ENCODE measurements around the gene ISLR. TPM values are rescaled to one million over a fixed set of nuclear protein-coding genes. Genes with fewer than 3 reads are reported as not detected.

ISLR gene
- total and polyA plus RNA-seq, 2 of the 8 experiments (the other 6 are each of a cell fraction or from before 2014, with no cell fraction given) = 0.29 to 0.35 TPM

GRCh38 chr15:74207652-74208440 lies 34.3 kb downstream of the ISLR start:
- ChIA-PET CTCF (ENCODE audit: partially characterized antibody) (interaction anchor here (1.1 to 2.9 kb wide), 8 partner anchors 8 to 115 kb away, joined by 3 to 14 read pairs (median 5); partner anchors contain the start of gene ISLR2), POLR2A (ENCODE audit: partially characterized antibody) (interaction anchor here (0.5 to 2.1 kb wide), 6 partner anchors 14 to 84 kb away, joined by 3 to 6 read pairs (median 3); no protein-coding TSS in a partner anchor)
- WGBS, 2 experiments (ENCODE audit: extremely low coverage in 1 of 2, insufficient coverage in 1 of 2, insufficient read length in 1 of 2, insufficient replicate concordance in 2 of 2, low coverage in 1 of 2, low lambda C conversion rate in 2 of 2, missing lambda C conversion rate in 1 of 2) = 94% methylated on average over 15 of the region's 16 CpGs; no CpG with 5 or more reads in 1 of the 2 experiments

More at GRCh38 chr15:74207652-74208440, 34.3 kb downstream of the ISLR start:
- no peak overlapping the region for H3K27ac ChIP-seq (ENCODE audit: low read depth, low read length)
- H3K4me3 ChIP-seq (ENCODE audit: extremely low read depth in 1 of 4, insufficient read depth in 2 of 4, low read depth in 3 of 4, low read length in 4 of 4) = no peak overlapping the region
- no peaks in the 10 kb centered on the region for H3K9me3 ChIP-seq (ENCODE audit: insufficient read depth in 2 of 2, low read depth in 1 of 2, low read length in 1 of 2)
- DNase-seq (ENCODE audit: low read depth in 1 of 2, low spot score in 2 of 2) (no peak), FAIRE-seq (no peak)
- peak overlapping the region; percentile 98; the same call in 1 of the 2 replicates for H2BK12ac ChIP-seq (ENCODE audit: low read depth, low read length)
- no peak overlapping the region for H3K56ac ChIP-seq (replicated peaks; ENCODE audit: insufficient read length, low read depth, low read length)
- H4K5ac ChIP-seq (ENCODE audit: insufficient read length, low read depth, low read length) = no peak overlapping the region
- H3K23me2 ChIP-seq (ENCODE audit: low read depth, low read length) = peaks cover 4% of the 10 kb centered on the region; the same call in 1 of the 2 replicates
- H3K27me3 ChIP-seq (replicated peaks in 1 of 4; ENCODE audit: control insufficient read depth in 3 of 4, extremely low read depth in 1 of 4, insufficient read depth in 3 of 4, low read length in 3 of 4) = peaks cover 0 to 11% (median 4%) of the 10 kb centered on the region in 4 experiments; a peak in 3 of 7 replicates
- H3K4me1 ChIP-seq (replicated peaks in 1 of 4; ENCODE audit: control insufficient read depth in 3 of 4, insufficient read depth in 4 of 4, low read length in 3 of 4) = peaks cover 16 to 60% (median 44%) of the 10 kb centered on the region in 4 experiments
- peak overlapping the region; percentile 87 for H2BK20ac ChIP-seq (ENCODE audit: low read length)
- H2BK120ac ChIP-seq (replicated peaks; ENCODE audit: low read depth, low read length) = peak overlapping the region; percentile 86
- H2BK5ac ChIP-seq (ENCODE audit: low read depth, low read length) = peak overlapping the region; percentile 91; the same call in 1 of the 2 replicates
- H2AK5ac ChIP-seq (ENCODE audit: low read depth, low read length) = peak overlapping the region; percentile 97
- no peak overlapping the region for H4K8ac ChIP-seq (ENCODE audit: extremely low read depth, insufficient read depth, low read length)
- no peak overlapping the region for H3K14ac ChIP-seq (ENCODE audit: insufficient read length)
- H3K79me2 ChIP-seq (ENCODE audit: control insufficient read depth in 1 of 2, insufficient read depth in 2 of 2, low read length in 2 of 2) = no peaks in the 10 kb centered on the region
- H3K9ac ChIP-seq (replicated peaks in 1 of 4; ENCODE audit: extremely low read depth in 1 of 4, low read depth in 3 of 4, low read length in 3 of 4) = no peak overlapping the region
- TF ChIP-seq KDM1A (IDR thresholded peaks at IDR 0.05; ENCODE audit: borderline replicate concordance, low read length) = peak; percentile 57; the same call in 1 of the 2 replicates
- TF ChIP-seq NANOG (IDR thresholded peaks at IDR 0.05; ENCODE audit: insufficient read depth, low read depth, low read length, poor library complexity, severe bottlenecking) = no peak
- no peak for TF ChIP-seq SIX5 (IDR thresholded peaks at IDR 0.05; ENCODE audit: low read depth, low read length)
- no peak overlapping the region for H2AFZ ChIP-seq (ENCODE audit: low read length)
- H3K79me1 ChIP-seq (ENCODE audit: low read depth, low read length) = no peaks in the 10 kb centered on the region
- H3K36me3 ChIP-seq (ENCODE audit: control insufficient read depth in 2 of 4, insufficient read depth in 4 of 4, low read length in 3 of 4) = no peaks in the 10 kb centered on the region
- H3K4me2 ChIP-seq (ENCODE audit: insufficient read depth in 1 of 2, low read depth in 2 of 2, low read length in 2 of 2) = peak overlapping the region in 1 of 2 experiments; percentile 24; a peak in 1 of 4 replicates
- peak overlapping the region; percentile 85; the same call in 1 of the 2 replicates for H2BK15ac ChIP-seq (ENCODE audit: low read length)
- peak overlapping the region; percentile 19 for H3K4ac ChIP-seq (replicated peaks; ENCODE audit: insufficient read length, low read depth, low read length)
- peak overlapping the region; percentile 63 for H3K18ac ChIP-seq (ENCODE audit: extremely low read depth, low read length)
- H4K20me1 ChIP-seq (replicated peaks in 1 of 2; ENCODE audit: control insufficient read depth in 1 of 2, insufficient read depth in 2 of 2, low read length in 2 of 2) = no peaks in the 10 kb centered on the region
- H4K91ac ChIP-seq (replicated peaks; ENCODE audit: insufficient read length, low read length) = peak overlapping the region; percentile 96
- no peak overlapping the region for H3K23ac ChIP-seq (ENCODE audit: insufficient read length)

Measured in H1 (cell line).